ENCODE data around the gene QRSL1. TPM values are rescaled to one million over a fixed set of nuclear protein-coding genes. Genes with fewer than 3 reads are reported as not detected.

Gene QRSL1
- total and polyA plus RNA-seq, 9 of the 15 experiments (the other 6 are each of a cell fraction or from before 2014, with no cell fraction given): 14.6 to 31.5 (median 23.0) TPM

DNA sequence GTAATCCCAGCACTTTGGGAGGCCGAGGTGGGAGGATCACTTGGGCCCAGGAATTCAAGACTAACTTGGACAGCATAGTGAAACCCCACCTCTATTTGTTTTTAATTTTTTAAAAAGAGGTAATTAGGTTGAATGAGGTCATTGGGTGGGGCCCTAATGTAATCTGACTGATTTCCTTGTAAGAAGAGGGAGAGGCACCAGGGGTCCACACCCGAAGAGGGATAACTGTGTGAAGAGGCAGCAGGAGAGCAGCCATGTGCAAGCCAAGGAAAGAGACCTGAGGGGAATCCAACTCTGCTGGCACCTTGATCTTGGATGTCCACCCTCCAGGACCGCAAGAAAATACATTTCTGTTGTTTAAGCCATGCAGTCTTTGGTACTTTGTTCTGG, 63.4 kb downstream of the QRSL1 start:
- no peaks in the 10 kb centered on the region for H4K20me1 ChIP-seq (replicated peaks; ENCODE audit: control insufficient read depth, insufficient read depth, low read length)
- DNase-seq (ENCODE audit: extremely low read depth in 1 of 4, low spot score in 3 of 4) (no peak), FAIRE-seq (no peak), ATAC-seq (no peak)
- H3K4me2 ChIP-seq (ENCODE audit: insufficient read depth, low read length): no peak overlapping the region
- no peaks in the 10 kb centered on the region for H3K36me3 ChIP-seq (ENCODE audit: control insufficient read depth, insufficient read depth, low read length)
- POLR2A ChIA-PET: interaction anchor here (2.3 kb wide), 1 partner anchor 10 kb away, joined by 7 read pairs; no protein-coding TSS in a partner anchor
- H3K4me1 ChIP-seq (replicated peaks in 1 of 2; ENCODE audit: control insufficient read depth in 2 of 2, insufficient read depth in 2 of 2, low read length in 2 of 2): no peaks in the 10 kb centered on the region
- no peaks in the 10 kb centered on the region for H3K9me1 ChIP-seq (ENCODE audit: control insufficient read depth, insufficient read depth, low read length)
- BruUV-seq (replicated peaks): no TSS peak
- intact Hi-C loops (cut with micrococcal nuclease): no loop called here
- no peaks in the 10 kb centered on the region for H3K79me2 ChIP-seq (ENCODE audit: control insufficient read depth, insufficient read depth, low read length)
- WGBS (ENCODE audit: insufficient coverage, low coverage, missing lambda C conversion rate): 8% methylated on average over 3 of the region's 3 CpGs
- in situ Hi-C loops (cut with MboI): no loop called here
- no peaks in the 10 kb centered on the region for H3K9me3 ChIP-seq (replicated peaks; ENCODE audit: control insufficient read depth, insufficient read depth, low read depth, low read length)
- H3K27me3 ChIP-seq (ENCODE audit: control insufficient read depth in 2 of 2, insufficient read depth in 2 of 2, low read length in 2 of 2): peaks cover 10 to 11% of the 10 kb centered on the region in 2 experiments; a peak in 4 of 5 replicates
- CTCF ChIA-PET (ENCODE audit: low intra/inter-chr PET ratio): no interaction called here
- no peak overlapping the region for H2AFZ ChIP-seq (ENCODE audit: low read depth, low read length)
- no peak overlapping the region for H3K9ac ChIP-seq (ENCODE audit: insufficient read depth in 1 of 2, low read depth in 2 of 2, low read length in 2 of 2)
- H3K4me3 ChIP-seq: no peak overlapping the region
- H3K27ac ChIP-seq (ENCODE audit: extremely low read depth, low read depth, low read length): no peak overlapping the region
- TF ChIP-seq MAFG (tag; conservative IDR thresholded peaks at IDR 0.05): no peak
- TF ChIP-seq POU5F1 (IDR thresholded peaks at IDR 0.05; ENCODE audit: borderline replicate concordance, low read depth, low read length, partially characterized antibody): no peak
- TF ChIP-seq MECOM (CRISPR knock-in tag; IDR thresholded peaks at IDR 0.05): no peak
- TF ChIP-seq ZNF77 (CRISPR knock-in tag; IDR thresholded peaks at IDR 0.05): no peak
- TF ChIP-seq NR2F6 (CRISPR knock-in tag; IDR thresholded peaks at IDR 0.05): no peak
- no peak for TF ChIP-seq NR2C1 (IDR thresholded peaks at IDR 0.05)
- no peak for TF ChIP-seq NR2C1 (tag; IDR thresholded peaks at IDR 0.05)
- TF ChIP-seq NCOA1 (IDR thresholded peaks at IDR 0.05; ENCODE audit: low read depth): no peak
- TF ChIP-seq ZNF444 (CRISPR knock-in tag; IDR thresholded peaks at IDR 0.05): no peak
- no peak for TF ChIP-seq ZNF79 (CRISPR knock-in tag; IDR thresholded peaks at IDR 0.05; ENCODE audit: low read depth)
- no peak for TF ChIP-seq SRSF7 (optimal IDR thresholded peaks at IDR 0.05; ENCODE audit: low read depth, low read length)
- no peak for TF ChIP-seq ZNF232 (CRISPR knock-in tag; IDR thresholded peaks at IDR 0.05)
- no peak for TF ChIP-seq ZNF224 (CRISPR knock-in tag; IDR thresholded peaks at IDR 0.05)
- TF ChIP-seq, protein P1, sequence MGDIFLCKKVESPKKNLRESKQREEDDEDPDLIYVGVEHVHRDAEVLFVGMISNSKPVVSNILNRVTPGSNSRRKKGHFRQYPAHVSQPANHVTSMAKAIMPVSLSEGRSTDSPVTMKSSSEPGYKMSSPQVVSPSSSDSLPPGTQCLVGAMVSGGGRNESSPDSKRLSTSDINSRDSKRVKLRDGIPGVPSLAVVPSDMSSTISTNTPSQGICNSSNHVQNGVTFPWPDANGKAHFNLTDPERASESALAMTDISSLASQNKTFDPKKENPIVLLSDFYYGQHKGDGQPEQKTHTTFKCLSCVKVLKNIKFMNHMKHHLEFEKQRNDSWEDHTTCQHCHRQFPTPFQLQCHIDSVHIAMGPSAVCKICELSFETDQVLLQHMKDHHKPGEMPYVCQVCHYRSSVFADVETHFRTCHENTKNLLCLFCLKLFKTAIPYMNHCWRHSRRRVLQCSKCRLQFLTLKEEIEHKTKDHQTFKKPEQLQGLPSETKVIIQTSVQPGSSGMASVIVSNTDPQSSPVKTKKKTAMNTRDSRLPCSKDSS (IDR thresholded peaks at IDR 0.05; ENCODE audit: low read depth, partially characterized antibody): no peak
- no peak for TF ChIP-seq ETS1 (conservative IDR thresholded peaks at IDR 0.05; ENCODE audit: control insufficient read depth, low read depth, low read length)
- TF ChIP-seq ARHGAP35 (IDR thresholded peaks at IDR 0.05; ENCODE audit: partially characterized antibody): no peak

All from K562 (cell line).